Stimulated activated CD4-positive, alpha-beta T cell treated with anti-CD3 and anti-CD28 coated beads, Interleukin-1b, Interleukin-23, amount 100 ng/mL, for 24 hours (primary cell): ENCODE data around the gene GSN.

Experiments used
- DNase-seq, 4 experiments: peaks; one replicate each; pipeline ENCODE4 v3.0.0-alpha.2; 2020; ENCODE audit warnings: low read depth in 4 of 4, low spot score in 1 of 4

The GSN gene

DNA sequence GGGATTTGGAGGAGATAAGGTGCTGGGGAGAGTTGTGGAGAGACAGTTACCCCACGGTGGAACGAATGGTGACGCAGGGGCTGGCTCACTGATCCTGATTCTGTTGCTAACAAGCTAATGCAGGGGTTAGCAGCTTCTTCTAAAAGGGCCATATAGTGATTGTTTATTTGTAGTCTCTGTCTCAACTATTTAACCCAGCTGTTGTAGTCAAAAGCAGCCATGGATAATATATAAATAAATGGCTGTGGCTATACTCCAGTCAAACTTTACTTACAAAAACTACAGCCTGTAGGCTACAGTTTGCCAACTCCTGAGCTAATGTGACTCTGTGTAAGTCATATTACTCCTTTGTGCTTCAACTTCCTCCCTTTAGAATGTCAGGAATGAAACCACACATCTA is 80.3 kb downstream of the GSN start:
- DNase-seq, result no peak

DNA sequence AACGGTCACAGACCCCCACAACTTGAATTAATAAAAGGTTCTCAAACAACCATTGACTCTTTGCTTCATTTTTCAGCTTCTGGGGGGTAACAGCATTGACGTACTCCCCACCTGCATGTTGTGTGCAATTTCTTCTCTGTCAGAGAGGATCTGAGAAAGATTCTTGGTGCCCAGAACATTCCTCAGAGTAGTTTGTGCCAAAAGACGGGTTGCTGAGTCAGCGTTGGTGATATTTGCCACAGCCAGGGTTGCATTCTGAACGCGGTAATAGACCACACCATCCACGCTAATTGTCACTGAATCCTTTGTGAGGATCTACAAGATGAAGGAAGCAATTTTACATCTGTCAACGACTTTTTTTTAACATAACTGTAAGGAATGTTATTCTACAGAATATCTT is 81.0 kb downstream of the GSN start:
- DNase-seq, result no peak

GRCh38 chr9:121350036-121350435 is 82.1 kb downstream of the GSN start:
- no peak for DNase-seq

DNA sequence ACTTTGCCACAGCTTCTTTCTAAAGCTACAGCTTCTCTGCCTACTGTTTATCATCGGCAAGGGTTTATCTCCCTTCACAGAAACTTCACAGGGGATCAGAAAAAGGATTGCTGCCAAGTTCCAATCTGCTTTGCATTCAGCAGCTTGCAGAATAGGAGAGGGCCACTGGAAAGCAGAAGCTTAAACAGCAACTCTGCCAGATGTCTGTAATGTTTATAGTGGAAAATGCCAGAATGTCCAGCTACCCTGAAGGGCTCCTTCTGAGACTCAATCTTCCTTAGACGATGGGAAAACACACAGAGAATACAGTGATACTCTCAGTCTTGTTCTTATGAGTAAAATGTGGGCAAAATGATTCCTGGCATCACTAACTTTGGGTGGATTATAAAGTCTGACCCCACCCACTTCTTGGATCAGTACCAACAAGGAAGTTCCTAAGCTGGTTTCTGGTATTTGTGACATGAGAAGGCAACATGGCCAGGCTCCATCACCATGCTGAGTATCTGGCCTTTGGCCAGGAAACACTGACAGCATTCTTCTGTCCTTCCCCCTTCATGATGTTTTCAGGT is 83.1 kb downstream of the GSN start:
- no peak for DNase-seq

GRCh38 chr9:121353241-121354061 is 85.5 kb downstream of the GSN start:
- no peak for DNase-seq

- no peak for DNase-seq
Observed at GRCh38 chr9:121354141-121354540, 86.2 kb downstream of the GSN start.

- no peak for DNase-seq
Observed at GRCh38 chr9:121354762-121355161, 86.8 kb downstream of the GSN start.

DNA sequence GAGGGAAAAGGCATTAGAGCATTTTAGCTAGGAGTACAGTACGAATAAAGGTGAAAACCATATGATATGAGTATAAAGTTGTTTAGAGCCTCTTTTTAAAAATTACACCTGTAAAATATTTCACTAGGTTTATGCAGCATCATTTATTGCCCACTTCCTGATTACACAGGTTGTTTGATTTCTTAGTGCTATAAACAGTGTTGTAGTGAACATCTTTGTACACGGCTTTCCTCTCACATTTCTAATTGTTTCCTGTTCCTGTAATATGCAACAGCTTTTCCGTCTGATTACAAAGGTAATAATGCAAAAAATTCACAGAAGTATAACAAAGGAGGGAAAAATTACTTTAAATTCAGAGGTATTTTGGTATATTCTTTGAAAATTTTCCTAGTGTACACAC is 89.0 kb downstream of the GSN start:
- DNase-seq, result no peak

DNA sequence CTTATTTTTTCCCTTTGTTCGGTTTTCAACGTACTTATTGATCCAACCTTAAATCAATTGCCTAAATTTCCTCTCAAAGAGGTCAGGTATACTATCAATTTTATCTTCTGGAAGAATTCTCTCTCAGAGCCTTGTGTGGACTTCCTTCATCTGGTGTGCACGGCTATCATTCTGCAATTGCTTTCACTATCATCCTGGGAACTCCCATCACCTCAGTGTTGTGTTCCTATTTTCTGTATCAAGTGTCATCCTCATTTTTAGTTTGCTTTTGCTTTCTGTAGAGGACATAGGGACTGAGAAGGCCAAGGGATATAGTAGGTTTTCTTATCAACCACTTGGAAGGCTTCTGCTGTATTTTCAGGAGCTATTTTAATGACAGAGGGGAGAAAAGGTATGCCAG is 90.8 kb downstream of the GSN start:
- DNase-seq, result no peak

DNA sequence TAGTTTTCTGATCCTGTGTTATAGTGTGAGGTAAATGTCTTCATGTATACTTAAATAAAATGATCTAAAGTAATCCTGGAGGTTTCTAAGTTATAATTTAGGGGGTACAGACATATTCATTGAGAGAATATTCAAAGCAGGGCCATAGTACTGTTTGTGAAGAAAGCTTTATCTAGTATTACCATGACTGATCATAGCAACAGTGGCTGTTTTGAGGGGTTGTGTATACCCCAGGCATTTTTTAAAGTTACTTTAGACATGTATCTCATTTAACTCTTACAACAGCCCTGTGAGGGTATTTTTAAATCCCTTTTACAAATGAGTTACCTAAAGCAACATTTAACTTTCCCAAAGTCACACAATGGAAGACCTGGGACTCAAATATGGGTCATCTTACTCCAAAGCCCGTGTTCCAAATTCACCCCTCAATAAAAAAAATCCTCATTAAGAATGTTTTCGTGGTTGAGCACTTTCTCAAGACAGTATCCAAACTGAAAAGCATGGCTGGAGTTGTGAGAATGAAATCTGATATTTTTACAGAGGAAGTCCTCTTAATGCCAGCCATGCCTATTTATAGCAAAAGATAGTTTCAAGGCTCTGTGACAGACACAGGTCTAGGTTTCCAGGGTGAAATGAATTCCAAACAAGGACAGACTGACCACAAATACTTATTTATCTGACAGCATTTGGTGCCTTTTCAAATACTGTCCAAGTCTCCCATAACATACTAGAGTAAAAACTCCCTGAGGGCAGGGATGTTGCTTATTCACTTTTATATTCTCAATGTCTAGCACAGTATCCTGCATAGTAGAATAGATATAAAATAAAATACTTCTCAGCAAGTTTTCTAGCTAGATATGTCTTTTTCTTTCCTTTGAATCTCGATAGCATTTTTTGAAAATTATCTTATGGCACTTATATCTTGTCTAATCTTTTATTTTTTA is 91.7 kb downstream of the GSN start:
- DNase-seq, result no peak

DNA sequence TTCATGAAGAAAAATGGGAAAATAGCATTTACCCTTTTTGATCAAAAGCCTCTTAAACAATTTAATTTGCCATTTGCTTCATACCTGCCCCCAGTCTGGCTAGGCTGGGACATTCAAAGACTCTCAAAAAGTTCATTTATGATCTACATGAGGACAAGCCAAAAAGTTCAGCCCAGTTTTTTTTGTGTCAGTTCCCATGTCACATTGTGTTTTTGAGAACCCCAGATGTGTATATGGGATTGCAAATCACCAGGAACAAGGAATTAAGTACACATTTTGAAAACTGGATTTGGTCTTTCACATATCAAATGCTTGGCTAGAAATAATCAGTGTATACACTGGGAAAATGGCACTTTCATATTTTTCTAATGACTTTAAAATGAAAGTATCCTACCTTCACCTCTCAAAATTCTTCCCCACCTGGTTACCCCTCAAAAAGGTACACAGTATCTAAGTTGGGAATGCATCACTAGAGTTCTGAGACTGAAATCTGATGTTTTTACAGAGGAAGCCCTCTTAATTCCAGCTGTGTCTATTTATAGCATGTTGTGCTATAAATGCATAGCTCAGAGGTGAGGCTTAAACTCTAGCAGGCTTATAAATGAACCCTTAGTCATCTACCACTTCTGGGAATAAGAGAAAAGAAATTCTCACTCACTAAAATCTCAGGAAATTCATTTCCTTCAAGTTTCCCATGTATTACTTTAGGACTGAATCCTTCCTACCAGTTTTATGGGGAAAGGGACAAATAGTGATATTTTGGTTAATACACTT is 92.8 kb downstream of the GSN start:
- no peak for DNase-seq

GRCh38 chr9:121362813-121363621 is 95.1 kb downstream of the GSN start:
- DNase-seq, result no peak

GRCh38 chr9:121363622-121363961 is 95.6 kb downstream of the GSN start:
- DNase-seq, result no peak

DNA sequence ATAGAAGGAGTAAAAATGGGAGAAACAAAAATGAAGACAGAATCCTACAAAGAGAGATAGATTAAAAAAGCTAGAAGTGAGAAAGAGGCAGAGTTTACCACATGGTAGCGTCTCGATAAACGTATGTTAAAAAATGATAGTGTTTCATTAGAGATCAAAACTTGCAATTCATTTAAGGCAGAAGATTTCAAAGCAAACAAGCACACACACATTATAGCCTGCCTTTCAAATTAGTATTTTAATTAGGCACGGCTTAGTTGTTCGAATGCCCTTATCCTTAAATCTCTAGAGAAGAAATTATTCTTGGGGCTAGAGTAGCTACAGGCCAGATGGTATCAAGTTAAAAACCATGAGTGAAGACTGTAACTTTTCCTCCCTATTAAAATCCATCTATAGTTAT is 96.1 kb downstream of the GSN start:
- DNase-seq, result no peak

- DNase-seq, result no peak
Observed at GRCh38 chr9:121364886-121365285, 96.9 kb downstream of the GSN start.

GRCh38 chr9:121365564-121365963 is 97.6 kb downstream of the GSN start:
- DNase-seq, result no peak

DNA sequence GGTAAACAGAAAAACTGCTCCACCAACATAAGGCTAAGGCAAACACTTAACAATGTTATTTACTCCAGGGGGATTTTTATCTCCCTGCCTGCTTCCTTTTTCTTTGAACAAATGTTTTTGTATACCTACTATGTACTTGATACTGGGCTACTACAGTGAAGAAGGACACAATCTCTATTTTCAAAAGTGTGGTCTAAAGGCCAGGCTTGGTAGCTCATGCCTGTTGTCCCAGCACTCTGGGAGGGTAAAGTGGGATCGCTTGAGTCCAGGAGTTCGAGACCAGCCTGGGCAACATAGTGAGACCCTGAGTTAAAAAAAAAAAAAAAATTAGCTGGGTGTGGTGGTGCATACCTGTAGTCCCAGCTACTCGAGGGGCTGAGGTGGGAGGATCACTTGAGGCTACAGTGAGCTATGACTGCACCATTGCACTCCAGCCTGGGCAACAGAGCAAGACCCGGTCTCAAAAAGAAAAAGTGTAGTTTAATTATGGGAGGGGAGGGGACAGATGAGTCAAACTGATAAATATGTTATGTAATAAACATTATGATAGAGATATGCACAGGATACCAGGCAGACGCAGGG is 98.7 kb downstream of the GSN start:
- no peak for DNase-seq

- no peak for DNase-seq
Observed at GRCh38 chr9:121367306-121368137, 99.6 kb downstream of the GSN start.

DNA sequence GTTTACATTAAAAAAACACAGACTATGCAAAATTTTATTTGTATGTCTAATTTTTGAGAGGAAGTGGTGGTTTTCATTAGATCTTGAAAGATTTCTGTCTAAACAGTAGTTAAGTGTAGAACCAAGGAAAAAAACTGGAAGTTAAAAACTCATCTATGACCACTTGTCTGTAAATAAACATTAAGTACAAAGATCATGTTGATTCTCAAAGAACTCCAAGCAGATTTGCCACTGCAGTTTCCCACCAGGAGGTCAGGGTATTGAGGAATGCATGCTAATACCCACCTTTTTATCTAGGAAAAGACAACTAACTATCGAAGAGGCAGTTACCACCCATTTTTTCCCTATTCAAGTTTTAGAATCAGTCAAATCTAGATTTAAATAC is 100.2 kb downstream of the GSN start:
- DNase-seq, result no peak
